IMR-90 (cell line): ENCODE results near the gene ZNF175. TPM values are rescaled to one million over a fixed set of nuclear protein-coding genes. Genes with fewer than 3 reads are reported as not detected.

ENCODE experiments used
- ATAC-seq: fragments of 200-7000 bp; cut with Tn5 transposase; 2 replicates; pipeline ENCODE4 v1.9.1; 2020; ENCODE audit warnings: low read depth, mild to moderate bottlenecking, moderate library complexity
- BruUV-seq: library from RNA; stranded (reverse); fragments of 400-500 nt; replicated peaks from 2 replicates; lab custom pipeline; 2021; lab: Mats Ljungman, UMichigan
- CTCF ChIA-PET: fragments of 300-600 bp; formaldehyde crosslinking; extraction: SDS; loops from one replicate; lab custom pipeline; 2021; ENCODE audit warnings: antibody characterized with exemption; lab: Yijun Ruan, JAX
- POLR2A ChIA-PET: fragments of 300-600 bp; sonication (Branson Sonifier 250); formaldehyde crosslinking; loops from one replicate; lab custom pipeline; 2022; ENCODE audit warnings: antibody characterized with exemption; ENCODE audit not compliant: unreplicated experiment; lab: Charles Lee
- DNase-seq: peaks from one replicate; pipeline ENCODE4 v3.0.0; 2013
- H2AFZ ChIP-seq: replicated peaks from 2 replicates; pipeline ENCODE3; 2013; ENCODE audit warnings: low read length, mild to moderate bottlenecking; ENCODE audit not compliant: poor library complexity
- H2AK5ac ChIP-seq: 2 replicates; pipeline ENCODE4 v1.6.1; 2013; ENCODE audit warnings: low read depth, low read length, inconsistent platforms
- H2AK9ac ChIP-seq: replicated peaks from 2 replicates; pipeline ENCODE3; 2013; ENCODE audit warnings: mild to moderate bottlenecking, low read depth, low read length, moderate library complexity; ENCODE audit not compliant: poor library complexity
- H2BK120ac ChIP-seq: 2 replicates; pipeline ENCODE4 v1.6.1; 2013; ENCODE audit warnings: low read depth, low read length, inconsistent platforms
- H2BK15ac ChIP-seq: 3 replicates; pipeline ENCODE4 v1.6.1; 2013; ENCODE audit warnings: low read depth, low read length, inconsistent platforms
- H2BK20ac ChIP-seq: 2 replicates; pipeline ENCODE4 v1.6.1; 2013; ENCODE audit warnings: low read depth, mild to moderate bottlenecking, inconsistent platforms, low read length, moderate library complexity
- H2BK5ac ChIP-seq: 2 replicates; pipeline ENCODE4 v1.6.1; 2013; ENCODE audit warnings: mild to moderate bottlenecking, low read depth, low read length, inconsistent platforms; ENCODE audit not compliant: poor library complexity, severe bottlenecking
- H3K14ac ChIP-seq: replicated peaks from 2 replicates; pipeline ENCODE4 v1.6.1; 2013; ENCODE audit warnings: low read depth, low read length, inconsistent platforms
- H3K18ac ChIP-seq: 2 replicates; pipeline ENCODE4 v1.6.1; 2013; ENCODE audit warnings: low read depth, low read length, control low read depth
- H3K23ac ChIP-seq: 2 replicates; pipeline ENCODE4 v1.6.1; 2013; ENCODE audit warnings: low read depth, low read length, inconsistent platforms
- H3K27ac ChIP-seq: 2 replicates; pipeline ENCODE4 v1.5.1; 2013; ENCODE audit warnings: mild to moderate bottlenecking, control low read depth, low read length; ENCODE audit not compliant: insufficient read depth
- H3K27me3 ChIP-seq: 2 replicates; pipeline ENCODE4 v1.6.1; 2013; ENCODE audit warnings: low read length; ENCODE audit not compliant: control insufficient read depth, insufficient read depth
- H3K36me3 ChIP-seq: 2 replicates; pipeline ENCODE4 v1.6.1; 2013; ENCODE audit warnings: low read length, mixed read lengths; ENCODE audit not compliant: control insufficient read depth, insufficient read depth
- H3K4ac ChIP-seq: 2 replicates; pipeline ENCODE4 v1.6.1; 2013; ENCODE audit warnings: low read depth, low read length, inconsistent platforms
- H3K4me1 ChIP-seq: 2 replicates; pipeline ENCODE4 v1.6.1; 2013; ENCODE audit warnings: low read length, mixed read lengths; ENCODE audit not compliant: control insufficient read depth, insufficient read depth
- H3K4me2 ChIP-seq: 2 replicates; pipeline ENCODE4 v1.6.1; 2013; ENCODE audit warnings: low read depth, mild to moderate bottlenecking, control low read depth, low read length, moderate library complexity
- H3K4me3 ChIP-seq: 2 replicates; pipeline ENCODE4 v1.5.1; 2013; ENCODE audit warnings: low read depth, mild to moderate bottlenecking, control low read depth, low read length, moderate library complexity; ENCODE audit not compliant: insufficient read depth
- H3K56ac ChIP-seq: 2 replicates; pipeline ENCODE4 v1.6.1; 2013; ENCODE audit warnings: low read length, inconsistent platforms; ENCODE audit not compliant: insufficient read depth; ENCODE audit errors: extremely low read depth
- H3K79me1 ChIP-seq, 2 experiments: 2 replicates each; pipeline ENCODE4 v1.6.1; 2013; ENCODE audit warnings: low read length in 2 of 2, inconsistent platforms in 1 of 2, low read depth in 1 of 2
- H3K9ac ChIP-seq: 2 replicates; pipeline ENCODE4 v1.6.1; 2013; ENCODE audit warnings: low read depth, low read length, control low read depth
- H3K9me1 ChIP-seq: 2 replicates; pipeline ENCODE4 v1.6.1; 2013; ENCODE audit warnings: low read length, inconsistent platforms; ENCODE audit not compliant: insufficient read depth
- H3K9me3 ChIP-seq: 2 replicates; pipeline ENCODE4 v1.6.1; 2013; ENCODE audit warnings: low read length; ENCODE audit not compliant: control insufficient read depth, insufficient read depth
- H4K20me1 ChIP-seq: 2 replicates; pipeline ENCODE4 v1.6.1; 2013; ENCODE audit warnings: low read length, inconsistent platforms; ENCODE audit not compliant: insufficient read depth
- H4K5ac ChIP-seq: 2 replicates; pipeline ENCODE4 v1.6.1; 2013; ENCODE audit warnings: mild to moderate bottlenecking, low read depth, low read length, control low read depth
- H4K8ac ChIP-seq, 2 experiments: 2 replicates each; pipeline ENCODE4 v1.6.1; 2013; ENCODE audit warnings: low read depth in 2 of 2, low read length in 2 of 2, control low read depth in 1 of 2, inconsistent platforms in 1 of 2
- H4K91ac ChIP-seq: 2 replicates; pipeline ENCODE4 v1.6.1; 2013; ENCODE audit warnings: low read depth, low read length, inconsistent platforms; ENCODE audit not compliant: insufficient read depth
- CEBPB ChIP-seq: IDR thresholded peaks from 2 replicates; pipeline ENCODE4 v1.6.1; 2012; ENCODE audit warnings: low read depth, low read length, improper control_type of control experiment
- MXI1 ChIP-seq: IDR thresholded peaks from 2 replicates; pipeline ENCODE4 v1.6.1; 2012; ENCODE audit warnings: low read depth, mild to moderate bottlenecking, low read length, moderate library complexity, borderline replicate concordance
- WGBS, 2 experiments: methylation state at CpG; one replicate each; pipeline versions ENCODE4 v1.1.5 to v1.1.7; 2013; ENCODE audit warnings: missing lambda C conversion rate in 2 of 2; ENCODE audit not compliant: insufficient read length in 1 of 2; ENCODE audit errors: extremely low coverage in 2 of 2; 5-methylcytosine and 5-hydroxymethylcytosine counted together
- dilution Hi-C: fragments of 300-500 bp; cut with HindIII; formaldehyde crosslinking; loops from one replicate; pipeline ENCODE4 v1.14.3; 2018; ENCODE audit warnings: low sequenced_read_pairs; ENCODE audit not compliant: unreplicated experiment
- in situ Hi-C: fragments of 300-500 bp; cut with MboI; formaldehyde crosslinking; loops from 3 replicates; pipeline ENCODE4 v1.14.3; 2019; ENCODE audit warnings: low sequenced_read_pairs, inconsistent platforms, mixed read lengths
- intact Hi-C: fragments of 100-400 bp; cut with micrococcal nuclease; formaldehyde crosslinking; loops from 2 replicates; pipeline ENCODE4 v1.10.0; 2022
- polyA plus RNA-seq, 3 experiments: library from polyadenylated mRNA; depleted of rRNA; stranded (reverse); fragments of >200 nt; gene quantifications; 2 replicates each; pipeline ENCODE4 v1.2.3, GENCODE V29; 2012; ENCODE audit warnings: low replicate concordance in 1 of 3
- total RNA-seq: library from RNA; depleted of rRNA; stranded (reverse); fragments of >200 nt; gene quantifications from 2 replicates; pipeline ENCODE4 v1.2.3, GENCODE V29; 2012

Gene ZNF175
- total and polyA plus RNA-seq, 2 of the 4 experiments (the other 2 are of a cell fraction) = 3.6 to 8.4 TPM

- no peak overlapping the region for H2AK9ac ChIP-seq
- no peak for TF ChIP-seq MXI1
- no peak for TF ChIP-seq CEBPB
- dilution Hi-C loops (no loop called here), intact Hi-C loops (no loop called here), in situ Hi-C loops (no loop called here)
- CTCF ChIA-PET = no interaction called here
- H2BK120ac ChIP-seq = no peak overlapping the region
- no TSS peak for BruUV-seq
- no peaks in the 10 kb centered on the region for H3K36me3 ChIP-seq
- no peaks in the 10 kb centered on the region for H3K9me3 ChIP-seq
- no peak overlapping the region for H4K91ac ChIP-seq
- no peaks in the 10 kb centered on the region for H3K27me3 ChIP-seq
- POLR2A ChIA-PET = no interaction called here
- no peak overlapping the region for H2BK20ac ChIP-seq
- no peak overlapping the region for H4K8ac ChIP-seq
- H4K20me1 ChIP-seq = no peaks in the 10 kb centered on the region
- DNase-seq (no peak), ATAC-seq (no peak)
- H3K4ac ChIP-seq = no peak overlapping the region
- no peaks in the 10 kb centered on the region for H3K9me1 ChIP-seq
- no peak overlapping the region for H3K23ac ChIP-seq
- H3K18ac ChIP-seq = no peak overlapping the region
- H4K5ac ChIP-seq = no peak overlapping the region
- H2BK5ac ChIP-seq = no peak overlapping the region
- no peak overlapping the region for H2AK5ac ChIP-seq
- no peak overlapping the region for H2AFZ ChIP-seq
- no peak overlapping the region for H2BK15ac ChIP-seq
- no peak overlapping the region for H3K4me3 ChIP-seq
- no peak overlapping the region for H3K9ac ChIP-seq
- no peaks in the 10 kb centered on the region for H3K4me1 ChIP-seq
- H3K56ac ChIP-seq = no peak overlapping the region
- H3K79me1 ChIP-seq = no peaks in the 10 kb centered on the region
- no peak overlapping the region for H3K14ac ChIP-seq
- H3K27ac ChIP-seq = no peak overlapping the region
- WGBS, 2 experiments = no CpG with 5 or more reads among the region's 4 CpGs
- no peak overlapping the region for H3K4me2 ChIP-seq
Measured at GRCh38 chr19:51548891-51549305, 22.2 kb upstream of the ZNF175 start.
